Measurements from ENCODE around the gene SLC28A3. TPM values are rescaled to one million over a fixed set of nuclear protein-coding genes. Genes with fewer than 3 reads are reported as not detected.

Gene SLC28A3
- total and polyA plus RNA-seq, 10 of the 15 experiments (the other 5 are each of a cell fraction or from before 2014, with no cell fraction given) = 0.03 to 0.39 (median 0.07) TPM; not detected in 2

GRCh38 chr9:84374516-84374915 is 34.0 kb upstream of the SLC28A3 start:
- TF ChIP-seq TCF12 (IDR thresholded peaks at IDR 0.05; ENCODE audit: low read depth, low read length) (no peak), STAT1 (conservative IDR thresholded peaks at IDR 0.05) (no peak), HSF1 (IDR thresholded peaks at IDR 0.05; ENCODE audit: low read depth, low read length) (no peak), NKRF (conservative IDR thresholded peaks at IDR 0.05) (no peak), NR2C2 (IDR thresholded peaks at IDR 0.05; ENCODE audit: borderline replicate concordance, control insufficient read depth, insufficient read length, low read depth) (no peak), PKNOX1 (IDR thresholded peaks at IDR 0.05) (no peak), CREB1 (IDR thresholded peaks at IDR 0.05; ENCODE audit: low read depth) (no peak), PAX5 (IDR thresholded peaks at IDR 0.05; ENCODE audit: borderline replicate concordance, low read depth, low read length) (no peak)
- Histone ChIP-seq H3K36me3 (ENCODE audit: control insufficient read depth in 2 of 2, insufficient read depth in 2 of 2, low read length in 1 of 2) (no peaks in the 10 kb centered on the region), H3K4me2 (ENCODE audit: control insufficient read depth, insufficient read depth) (no peak overlapping the region), H3K27ac (ENCODE audit: control insufficient read depth, insufficient read depth) (no peak overlapping the region), H3K79me2 (ENCODE audit: control insufficient read depth, insufficient read depth, low read length) (no peaks in the 10 kb centered on the region), H4K20me1 (ENCODE audit: control insufficient read depth, insufficient read depth) (no peaks in the 10 kb centered on the region), H2AFZ (ENCODE audit: control insufficient read depth, low read depth, low read length) (no peak overlapping the region), H3K9me3 (replicated peaks; ENCODE audit: control insufficient read depth, insufficient read depth, low read length) (no peaks in the 10 kb centered on the region), H3K4me3 (no peak overlapping the region), H3K4me1 (ENCODE audit: control insufficient read depth, insufficient read depth, low read length) (no peaks in the 10 kb centered on the region), H3K27me3 (replicated peaks in 1 of 2; ENCODE audit: control insufficient read depth in 2 of 2, insufficient read depth in 2 of 2, low read length in 1 of 2) (no peaks in the 10 kb centered on the region), H3K9ac (ENCODE audit: control insufficient read depth, insufficient read depth, low read length) (no peak overlapping the region)
- in situ Hi-C loops (cut with MboI) (loop anchor here (25.0 kb wide), 1 partner anchor 88 kb away; no protein-coding TSS in a partner anchor), intact Hi-C loops (cut with micrococcal nuclease; ENCODE audit: unreplicated experiment) (no loop called here)
- ATAC-seq (no peak), FAIRE-seq (no peak), DNase-seq (ENCODE audit: low read depth, low spot score) (no peak)
- ChIA-PET POLR2A (no interaction called here), SMC1A (ENCODE audit: uncharacterized antibody, unreplicated experiment) (interaction anchor here (1.2 kb wide), 1 partner anchor 21 kb away, joined by 3 read pairs; no protein-coding TSS in a partner anchor), CTCF (interaction anchor here (1.4 kb wide), 1 partner anchor 23 kb away, joined by 3 read pairs; no protein-coding TSS in a partner anchor), RAD21 (ENCODE audit: unreplicated experiment) (no interaction called here)
- BruUV-seq (replicated peaks) = no TSS peak
- 50% methylated on average over 2 of the region's 2 CpGs for WGBS (ENCODE audit: insufficient coverage, insufficient replicate concordance, low lambda C conversion rate, missing lambda C conversion rate)

Data from GM12878 (cell line).